Pancreas (tissue), 10 donors: Measurements from ENCODE around the gene MS4A2. TPM values are rescaled to one million over a fixed set of nuclear protein-coding genes. Genes with fewer than 3 reads are reported as not detected.
"Not testable (repeated sequence)": the region's sequence is repeated elsewhere in the genome, so short reads cannot be mapped to it uniquely, and the experiment has no call there.

ENCODE experiments used
- ATAC-seq, 4 donors: fragments of 200-7000 bp; cut with Tn5 transposase; one replicate each; pipeline versions ENCODE4 v1.8.0 to v1.9.1; 2020; ENCODE audit warnings: mild to moderate bottlenecking in 4 of 4, moderate library complexity in 4 of 4
- DNase-seq, 6 donors: peaks; one replicate each; pipeline ENCODE4 v3.0.0-alpha.2; 2020
- FAIRE-seq: peaks from 2 replicates; lab custom pipeline; 2012; peaks lifted over from hg19 to GRCh38; lab: Jason Lieb, UNC
- H3K27ac ChIP-seq, 4 donors: fragments of 200-600 bp; sonication (generic); 1 replicate in 3 of 4; 2 replicates in 1 of 4; pipeline versions ENCODE4 v1.5.0 to v1.8.0; 2020
- H3K27me3 ChIP-seq, 4 donors: fragments of 200-600 bp; one replicate each; pipeline ENCODE4 v1.8.0; 2021
- H3K36me3 ChIP-seq, 3 donors: fragments of 200-600 bp; sonication (generic) in 1 of 3; one replicate each; pipeline versions ENCODE4 v1.5.0 to v1.8.0; 2020 to 2021
- H3K4me1 ChIP-seq, 3 donors: fragments of 200-600 bp; one replicate each; pipeline ENCODE4 v1.8.0; 2021
- H3K4me3 ChIP-seq, 4 donors: fragments of 200-600 bp; sonication (generic) in 2 of 4; one replicate each; pipeline versions ENCODE4 v1.5.0 to v1.8.0; 2020 to 2021
- H3K9me3 ChIP-seq, 4 donors: fragments of 200-600 bp; one replicate each; pipeline ENCODE4 v1.8.0; 2021
- CTCF ChIP-seq, 4 donors: fragments of 200-600 bp; sonication (generic) in 3 of 4; IDR thresholded peaks; one replicate each; pipeline versions ENCODE4 v1.5.0 to v1.8.0; 2021; ENCODE audit warnings: antibody characterized with exemption in 4 of 4
- WGBS, 2 donors: extraction: QIAGEN DNeasy Blood & Tissue Kit; methylation state at CpG; one replicate each; pipeline ENCODE4 v1.1.7; 2013; 5-methylcytosine and 5-hydroxymethylcytosine counted together
- intact Hi-C, 3 donors: fragments of 100-400 bp; cut with DNase I; formaldehyde crosslinking; loops; one replicate each; pipeline versions ENCODE4 v1.11.1 to v1.14.2; 2022
- polyA plus RNA-seq, 2 donors: library from polyadenylated mRNA; stranded (reverse); fragments of 200-250 nt; gene quantifications; one replicate each; pipeline ENCODE4 v1.2.3, GENCODE V29; 2013
- total RNA-seq, 6 donors: library from RNA; stranded (reverse); fragmentation: NEBNext Ultra II Directional in 4 of 6; extraction: Animal tissue kit (Norgen Biotek cat#: 25700) in 4 of 6; gene quantifications; one replicate each; pipeline versions ENCODE4 v1.2.1 to v1.2.4, GENCODE V29; 2021 to 2023
- donor health status: healthy with polysubstance abuse.
- donor health status: DM: no; HTN: no; CAD: no; lungs with moderate emphysema.
- donor health status: DM: no; HTN: no; CAD: no.
- donor health status: control.
- donor health status: control.
- donor health status: Bipolar disorder and iron deficiency.
- donor health status: DM: yes; HTN: yes; CAD: no.
- donor health status: DM: no; HTN: no; CAD: no.
- donor health status: DM: no; HTN: no; CAD: no.
- donor health status: DM: yes; HTN: yes; CAD: no.

The MS4A2 gene
- total and polyA plus RNA-seq, 8 donors = 0.04 to 0.93 (median 0.35) TPM; not detected in 1

GRCh38 chr11:60059521-60060240, 28.8 kb upstream of the MS4A2 start:
- intact Hi-C loops = no loop called here
- no peak for FAIRE-seq
- no peaks in the 10 kb centered on the region for H3K27me3 ChIP-seq

GRCh38 chr11:60064111-60064510, 24.4 kb upstream of the MS4A2 start:
- Histone ChIP-seq H3K36me3 (no peaks in the 10 kb centered on the region), H3K4me3 (no peak overlapping the region), H3K27me3 (no peaks in the 10 kb centered on the region), H3K27ac (no peak overlapping the region), H3K9me3 (no peaks in the 10 kb centered on the region), H3K4me1 (no peaks in the 10 kb centered on the region)
- ATAC-seq (no peak), FAIRE-seq (no peak), DNase-seq (no peak)
- WGBS, 2 donors = 54 to 73% methylated on average over 1 of the region's 1 CpG
- intact Hi-C loops = no loop called here
- no peak for TF ChIP-seq CTCF (IDR thresholded peaks at IDR 0.05)

More at GRCh38 chr11:60059521-60060240, 28.8 kb upstream of the MS4A2 start:
- H3K36me3 ChIP-seq = no peaks in the 10 kb centered on the region
- no peaks in the 10 kb centered on the region for H3K4me1 ChIP-seq
- H3K4me3 ChIP-seq = no peak overlapping the region
- 85 to 91% methylated on average over 4 of the region's 4 CpGs for WGBS, 2 donors
- H3K27ac ChIP-seq = no peak overlapping the region
- no peak for TF ChIP-seq CTCF (IDR thresholded peaks at IDR 0.05)
- no peaks in the 10 kb centered on the region for H3K9me3 ChIP-seq
- no peak for DNase-seq
- no peak for ATAC-seq

GRCh38 chr11:60065801-60066200, 22.7 kb upstream of the MS4A2 start:
- Histone ChIP-seq H3K4me1 (no peaks in the 10 kb centered on the region), H3K27me3 (no peaks in the 10 kb centered on the region), H3K36me3 (no peaks in the 10 kb centered on the region), H3K4me3 (no peak overlapping the region), H3K27ac (no peak overlapping the region), H3K9me3 (no peaks in the 10 kb centered on the region)
- FAIRE-seq (no peak), ATAC-seq (no peak), DNase-seq (no peak)
- 69 to 88% methylated on average over 1 of the region's 1 CpG for WGBS, 2 donors
- intact Hi-C loops = no loop called here
- TF ChIP-seq CTCF (IDR thresholded peaks at IDR 0.05) = no peak

GRCh38 chr11:60069450-60069849, 19.0 kb upstream of the MS4A2 start:
- FAIRE-seq (no peak), DNase-seq (no peak), ATAC-seq (no peak)
- Histone ChIP-seq H3K4me3 (no peak overlapping the region), H3K27me3 (no peaks in the 10 kb centered on the region), H3K27ac (no peak overlapping the region), H3K9me3 (no peaks in the 10 kb centered on the region), H3K4me1 (no peaks in the 10 kb centered on the region), H3K36me3 (no peaks in the 10 kb centered on the region)
- WGBS, 2 donors = 66 to 80% methylated on average over 2 of the region's 2 CpGs
- intact Hi-C loops = no loop called here
- no peak for TF ChIP-seq CTCF (IDR thresholded peaks at IDR 0.05)

GRCh38 chr11:60071644-60072043, 16.8 kb upstream of the MS4A2 start:
- FAIRE-seq, H3K27ac ChIP-seq, DNase-seq, ATAC-seq, H3K27me3 ChIP-seq, H3K9me3 ChIP-seq, H3K36me3 ChIP-seq, intact Hi-C loops, H3K4me1 ChIP-seq, H3K4me3 ChIP-seq: not testable (repeated sequence)
- 48 to 54% methylated on average over 6 of the region's 6 CpGs for WGBS, 2 donors
